GM12801 (cell line): ENCODE results near the gene MLIP.

ENCODE experiments used
- CTCF ChIP-seq: IDR thresholded peaks from one replicate; pipeline ENCODE4 v1.5.1; 2011; ENCODE audit warnings: control low read depth; ENCODE audit not compliant: insufficient read length; ENCODE audit errors: extremely low read depth

The MLIP gene

GRCh38 chr6:54245265-54245664 lies 134.0 kb downstream of the MLIP start:
- TF ChIP-seq CTCF, result no peak

DNA sequence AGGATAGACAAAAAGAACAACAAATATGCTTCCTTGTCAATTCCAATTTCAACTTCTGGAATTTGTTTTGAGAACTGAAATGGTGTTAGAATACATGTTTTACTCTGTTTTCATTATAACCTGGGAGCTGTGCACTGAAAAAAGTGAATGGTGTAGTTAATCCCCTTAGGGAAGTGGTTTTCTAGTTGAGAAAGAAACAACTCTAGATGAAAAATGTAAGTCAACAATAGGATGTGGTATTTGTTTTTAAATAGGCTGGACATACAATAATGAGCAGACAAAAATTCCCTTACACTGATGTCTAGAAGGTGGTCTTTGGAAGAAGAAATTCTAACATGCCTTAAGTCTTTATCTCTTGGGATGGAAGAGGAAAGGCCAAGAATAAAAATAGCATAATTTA lies 137.1 kb downstream of the MLIP start:
- TF ChIP-seq CTCF, result no peak

DNA sequence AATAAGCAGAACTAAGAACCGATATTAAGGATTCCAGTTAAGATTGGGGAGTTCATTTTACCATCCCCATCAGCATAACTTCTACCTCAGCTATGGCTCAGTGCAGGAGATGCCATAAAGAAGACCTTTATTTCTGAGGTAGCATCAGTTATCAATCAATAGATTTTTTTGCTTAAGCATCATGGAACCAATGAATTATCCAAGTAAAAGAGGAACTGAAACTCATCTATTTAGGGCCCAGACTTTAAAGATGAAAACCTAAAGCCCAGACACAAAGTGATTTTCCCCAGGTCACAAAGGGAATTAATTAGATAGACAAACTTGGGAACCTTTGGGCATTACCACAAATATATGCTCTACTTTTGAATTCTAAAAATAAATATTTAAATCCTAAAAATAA lies 137.8 kb downstream of the MLIP start:
- TF ChIP-seq CTCF, result no peak

DNA sequence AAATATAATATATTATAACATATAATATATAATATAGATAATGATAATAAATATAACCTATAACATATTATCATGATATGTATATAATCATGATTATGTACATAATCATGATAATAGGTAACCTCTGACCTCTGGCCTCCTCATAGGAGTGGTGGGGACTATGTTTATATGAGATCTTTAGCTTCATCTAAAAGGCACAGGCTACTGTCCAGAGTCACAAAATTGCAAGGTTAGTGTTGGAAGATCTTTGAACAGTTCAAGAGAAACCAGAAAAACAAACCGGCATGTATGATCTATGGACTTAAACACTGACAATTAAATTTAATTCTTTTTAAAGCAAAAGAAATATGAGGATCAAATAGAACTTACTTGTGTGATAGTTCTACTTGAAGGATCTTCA lies 141.3 kb downstream of the MLIP start:
- no peak for TF ChIP-seq CTCF

GRCh38 chr6:54252916-54253315 lies 141.7 kb downstream of the MLIP start:
- no peak for TF ChIP-seq CTCF

GRCh38 chr6:54254886-54255285 lies 143.6 kb downstream of the MLIP start:
- TF ChIP-seq CTCF, result no peak

GRCh38 chr6:54255886-54256285 lies 144.6 kb downstream of the MLIP start:
- no peak for TF ChIP-seq CTCF

DNA sequence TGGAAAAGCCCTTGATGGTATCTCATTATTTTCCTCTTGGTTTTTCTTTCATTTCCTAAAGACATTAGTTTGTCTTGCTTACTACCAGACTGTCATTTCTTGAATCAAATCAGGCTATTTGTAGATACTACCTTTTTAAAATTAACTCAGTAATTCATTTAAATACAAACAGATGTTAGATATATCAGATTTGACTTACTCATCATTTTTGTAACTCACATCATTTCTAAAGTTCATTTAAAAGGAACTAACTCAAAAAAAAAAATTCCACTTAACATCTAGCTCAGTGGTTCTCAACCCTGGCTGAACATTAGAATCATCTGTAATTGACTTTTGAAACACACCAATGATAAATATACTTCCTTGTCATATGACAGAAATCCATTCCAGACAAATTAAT lies 148.8 kb downstream of the MLIP start:
- no peak for TF ChIP-seq CTCF
